ENCODE data around the gene ARMH4.

Gene ARMH4

DNA sequence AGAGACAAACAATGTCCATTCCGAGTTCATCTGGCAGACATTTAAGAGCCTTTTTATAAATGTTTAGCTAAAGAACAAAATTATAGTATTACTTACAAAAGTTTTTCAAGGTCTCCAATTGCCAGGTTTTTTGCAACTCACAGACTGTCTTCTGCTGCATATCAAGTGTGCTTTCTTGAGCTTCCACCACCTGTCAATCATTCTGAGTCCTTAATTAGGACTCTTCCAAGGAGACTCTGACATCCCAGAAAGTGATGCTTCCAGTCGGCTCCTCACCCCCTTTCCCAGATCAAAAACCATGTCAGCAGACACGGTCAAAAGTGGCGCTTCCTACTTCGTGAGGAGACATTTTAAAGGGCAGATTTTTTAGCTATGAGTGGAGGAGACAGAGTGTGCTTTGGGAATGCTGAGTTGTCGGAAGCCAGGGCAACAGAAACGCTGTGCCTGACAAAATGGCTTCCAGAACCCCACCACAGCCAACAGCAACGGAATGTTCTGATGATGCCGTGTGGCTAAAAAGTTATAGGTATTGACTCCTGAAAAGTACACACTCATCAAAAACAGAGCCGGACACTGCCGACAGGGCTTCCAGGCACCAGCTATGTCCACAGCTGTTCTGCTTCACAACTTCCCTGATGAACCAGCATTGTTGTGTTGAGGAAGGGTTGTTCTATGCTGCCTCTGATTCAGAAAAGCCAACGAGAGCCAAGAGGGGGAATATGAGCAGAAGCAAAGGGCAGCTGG, 170.0 kb downstream of the ARMH4 start:
- H3K27ac ChIP-seq = no peak overlapping the region
- DNase-seq (ENCODE audit: low read depth, low spot score) = no peak

DNA sequence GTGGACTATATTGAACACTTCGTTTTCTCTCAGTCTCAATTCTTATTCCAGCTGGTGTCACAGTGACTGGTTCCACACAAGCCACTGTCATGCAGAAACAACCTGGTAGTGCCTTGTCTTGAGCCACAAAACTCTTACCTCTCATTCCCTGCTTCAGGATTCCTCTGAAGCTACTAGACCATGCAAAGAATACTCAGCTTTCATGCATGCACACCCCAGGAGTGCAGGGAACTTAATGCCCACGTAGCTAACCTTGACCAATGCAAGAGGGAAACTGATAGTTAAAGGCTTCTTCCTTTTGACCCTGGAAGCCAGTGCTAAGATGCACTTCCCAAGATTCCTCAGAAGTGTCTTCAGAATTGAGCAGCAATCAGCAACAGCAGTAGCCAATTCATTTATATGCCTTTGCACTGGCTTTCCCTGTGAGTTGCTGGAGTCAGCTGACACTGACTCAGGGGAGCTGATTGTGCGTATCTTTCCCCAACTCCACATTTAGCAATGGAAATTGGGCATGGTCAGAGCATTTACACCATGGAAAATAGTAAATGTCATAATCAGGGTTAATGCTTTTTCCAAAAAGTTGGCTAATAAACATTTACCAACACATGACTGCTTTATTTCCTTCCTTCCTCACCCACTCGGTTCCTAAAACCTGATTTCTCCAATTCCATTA, 172.5 kb downstream of the ARMH4 start:
- no peak for DNase-seq (ENCODE audit: low read depth, low spot score)

DNA sequence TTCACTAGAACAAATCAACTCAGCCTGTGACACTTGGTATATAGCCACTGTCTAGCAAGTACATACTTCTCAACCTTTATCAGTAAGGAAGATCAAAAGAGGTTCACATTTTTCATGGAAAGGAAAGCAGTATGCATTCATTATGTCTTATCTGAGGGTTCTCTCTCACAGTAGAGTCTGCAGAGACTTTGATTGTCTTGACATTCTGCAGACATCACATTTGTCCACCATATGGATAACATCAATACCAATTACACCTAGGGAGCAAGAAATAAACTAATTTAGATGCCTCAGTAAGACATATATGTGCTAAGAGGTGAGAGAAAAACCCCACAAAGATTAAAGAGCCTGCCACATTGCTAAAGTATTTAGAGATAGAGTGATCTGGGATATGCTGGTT, 175.3 kb downstream of the ARMH4 start:
- no peak overlapping the region for H3K27ac ChIP-seq

More for the DNA sequence above, 172.5 kb downstream of the ARMH4 start:
- no peak overlapping the region for H3K27ac ChIP-seq

DNA sequence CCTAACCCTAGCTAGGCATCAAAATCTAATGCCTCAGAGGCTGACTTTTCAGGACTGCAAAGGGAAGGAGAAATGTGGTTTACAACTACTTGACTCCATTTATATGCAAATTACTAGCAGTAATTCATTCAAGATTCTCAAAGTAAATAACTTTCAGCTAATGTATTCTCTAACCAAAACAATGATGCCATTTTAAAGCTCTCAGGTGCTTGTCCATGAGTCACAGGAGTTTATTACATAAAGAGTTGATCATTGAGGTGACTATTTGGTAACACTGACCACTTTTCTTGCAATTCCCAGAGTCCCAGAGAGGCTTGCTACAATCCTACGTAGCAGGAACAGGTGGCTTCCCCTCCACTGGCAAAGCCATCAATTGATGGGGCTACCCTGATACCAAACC, 177.1 kb downstream of the ARMH4 start:
- DNase-seq (ENCODE audit: low read depth, low spot score) = no peak
- H3K27ac ChIP-seq = no peak overlapping the region

More for the DNA sequence above, 175.3 kb downstream of the ARMH4 start:
- no peak for DNase-seq (ENCODE audit: low read depth, low spot score)

DNA sequence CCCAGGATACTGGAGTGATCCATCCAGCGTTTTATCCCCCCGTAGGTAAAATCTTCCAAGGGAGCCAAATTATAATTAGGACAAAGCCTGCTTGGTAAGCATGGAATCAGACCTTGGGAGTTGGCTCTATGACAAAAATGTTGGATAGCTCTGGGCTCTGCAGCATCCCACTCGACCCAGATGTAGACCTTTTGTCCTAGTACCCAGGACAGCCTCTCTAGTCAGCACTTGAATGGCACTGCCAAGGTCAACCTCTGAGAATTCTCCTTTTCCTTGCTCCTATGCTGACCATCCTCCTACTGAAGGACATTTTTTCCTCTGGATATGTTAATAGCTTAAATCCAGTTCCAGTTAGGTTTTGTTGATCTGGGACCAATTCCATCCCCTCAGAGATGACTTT, 181.4 kb downstream of the ARMH4 start:
- no peak for DNase-seq (ENCODE audit: low read depth, low spot score)

DNA sequence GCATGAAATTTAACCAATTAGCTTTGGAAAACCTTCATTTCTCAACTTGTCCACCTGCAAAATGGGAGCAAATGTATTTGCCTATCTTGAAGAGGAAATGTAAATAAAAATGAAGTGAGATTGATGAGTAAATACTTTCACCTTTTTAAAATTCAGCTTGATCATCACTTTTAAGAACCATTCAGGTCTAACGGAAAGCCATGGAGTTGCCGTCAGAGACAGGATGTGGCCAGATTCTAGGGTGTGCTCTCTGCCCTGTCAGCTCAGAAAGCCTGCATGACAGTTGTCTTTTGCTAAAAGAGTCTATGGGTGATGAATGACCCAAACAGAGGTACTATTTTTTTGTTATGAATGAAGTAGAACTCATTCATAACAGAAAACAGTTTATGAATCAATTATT, 181.8 kb downstream of the ARMH4 start:
- no peak for DNase-seq (ENCODE audit: low read depth, low spot score)
- no peak overlapping the region for H3K27ac ChIP-seq

More for the DNA sequence above, 181.4 kb downstream of the ARMH4 start:
- H3K27ac ChIP-seq = no peak overlapping the region

DNA sequence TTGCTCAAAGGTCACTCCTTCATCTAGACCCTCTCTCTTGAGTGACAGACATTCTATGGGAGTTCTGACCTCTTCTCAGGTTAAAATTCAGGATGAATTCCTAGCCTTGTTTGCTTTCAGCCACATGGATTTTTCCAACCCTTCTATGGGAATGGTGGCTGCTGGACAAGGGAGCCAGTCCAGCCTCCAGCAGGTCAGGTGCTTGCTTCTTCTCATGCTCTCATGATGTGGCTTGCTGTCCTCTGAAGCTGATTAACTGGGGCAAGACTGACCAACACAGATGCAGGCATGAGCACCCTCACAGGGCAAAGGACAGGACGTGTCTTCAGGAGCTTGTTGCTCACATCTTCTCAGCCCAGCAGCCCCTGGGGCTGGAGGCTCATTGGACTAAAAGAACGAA, 188.9 kb downstream of the ARMH4 start:
- no peak for DNase-seq (ENCODE audit: low read depth, low spot score)
- H3K27ac ChIP-seq = no peak overlapping the region

DNA sequence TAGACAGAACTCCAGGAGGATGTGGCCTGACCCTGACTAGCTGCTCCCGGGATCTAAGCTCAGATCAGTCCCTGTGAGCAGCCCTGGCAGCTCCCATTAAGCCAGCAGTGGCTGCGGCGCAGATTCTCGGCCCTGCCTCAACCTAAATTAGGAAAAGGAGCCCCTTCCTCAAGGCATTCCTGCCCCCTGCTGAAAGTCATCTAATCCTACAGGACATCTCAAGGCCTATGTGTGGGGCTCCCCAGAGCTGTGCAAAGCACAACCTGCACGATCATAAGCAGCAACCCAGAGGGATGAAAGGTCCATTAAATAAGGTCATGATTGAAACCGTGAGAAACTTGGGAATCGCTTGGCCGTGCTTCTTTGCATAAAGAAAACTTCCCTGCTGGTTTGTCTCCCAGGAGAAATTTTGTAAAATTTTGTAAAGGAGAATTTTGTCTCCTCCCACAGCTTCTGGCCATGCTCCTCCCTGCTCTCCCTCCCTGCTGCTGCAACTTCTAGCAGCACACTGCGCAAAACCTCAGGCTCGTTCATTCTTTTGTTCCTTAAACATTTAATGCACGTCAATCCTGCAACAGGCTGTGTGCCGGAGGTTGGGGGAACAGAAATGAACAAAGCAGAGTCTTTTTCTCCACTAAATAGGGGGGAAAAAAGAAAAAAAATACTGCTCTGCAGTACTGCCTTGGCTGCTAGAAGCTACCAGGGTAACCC, 189.5 kb downstream of the ARMH4 start:
- no peak overlapping the region for H3K27ac ChIP-seq
- DNase-seq (ENCODE audit: low read depth, low spot score) = no peak

DNA sequence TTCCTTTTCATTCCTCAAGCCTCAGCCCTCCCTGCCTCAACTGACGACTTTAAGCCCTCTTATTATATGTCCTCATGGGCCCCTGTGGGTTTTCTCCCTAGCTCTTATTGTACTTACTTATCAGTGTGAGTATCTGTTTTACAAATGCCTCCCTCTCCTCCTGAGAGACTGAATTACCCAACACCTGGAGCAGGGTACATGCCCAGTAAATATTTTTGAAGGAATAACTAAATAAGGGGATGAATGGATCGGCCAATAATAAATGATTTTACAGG, 190.3 kb downstream of the ARMH4 start:
- no peak overlapping the region for H3K27ac ChIP-seq
- no peak for DNase-seq (ENCODE audit: low read depth, low spot score)

DNA sequence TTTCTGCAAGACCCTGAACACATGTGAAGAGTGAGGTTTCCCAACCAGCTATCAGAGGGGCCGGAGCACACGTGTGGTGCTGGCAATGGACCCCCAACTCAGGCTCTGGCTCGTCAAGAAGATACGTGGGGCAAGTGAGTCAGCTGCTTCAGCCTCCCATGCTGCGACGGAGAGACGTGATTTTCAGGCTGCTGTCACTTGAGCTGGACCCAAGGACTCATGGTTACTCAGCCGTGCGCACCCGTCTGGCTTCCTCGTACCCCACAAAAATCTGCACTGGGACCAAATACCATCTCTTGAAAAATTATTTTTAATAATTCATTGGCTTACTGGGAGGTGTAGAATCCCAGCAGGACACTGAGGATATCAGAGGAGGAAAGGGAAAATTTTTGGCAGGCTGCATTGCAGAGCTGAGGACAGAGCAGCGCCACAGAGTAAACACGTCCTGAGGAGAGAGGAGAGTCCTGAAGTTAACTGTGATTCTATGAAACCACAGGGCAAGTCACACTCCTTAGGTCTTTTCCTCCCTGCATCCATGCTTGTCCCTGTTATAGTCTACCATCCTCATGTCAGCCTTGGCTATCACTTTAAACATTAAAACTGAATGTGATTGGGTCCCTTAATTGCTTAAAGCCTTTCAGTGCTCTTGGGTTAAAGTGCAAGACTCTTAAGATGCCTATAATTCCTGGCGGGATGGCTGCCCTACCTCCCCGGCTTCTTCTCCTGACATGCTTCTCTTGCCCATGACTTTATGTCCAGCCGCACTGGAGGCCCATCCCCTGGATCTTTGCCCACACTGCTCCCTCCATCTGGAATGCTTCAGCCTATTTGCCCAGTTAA, 190.8 kb downstream of the ARMH4 start:
- no peak overlapping the region for H3K27ac ChIP-seq
- no peak for DNase-seq (ENCODE audit: low read depth, low spot score)

DNA sequence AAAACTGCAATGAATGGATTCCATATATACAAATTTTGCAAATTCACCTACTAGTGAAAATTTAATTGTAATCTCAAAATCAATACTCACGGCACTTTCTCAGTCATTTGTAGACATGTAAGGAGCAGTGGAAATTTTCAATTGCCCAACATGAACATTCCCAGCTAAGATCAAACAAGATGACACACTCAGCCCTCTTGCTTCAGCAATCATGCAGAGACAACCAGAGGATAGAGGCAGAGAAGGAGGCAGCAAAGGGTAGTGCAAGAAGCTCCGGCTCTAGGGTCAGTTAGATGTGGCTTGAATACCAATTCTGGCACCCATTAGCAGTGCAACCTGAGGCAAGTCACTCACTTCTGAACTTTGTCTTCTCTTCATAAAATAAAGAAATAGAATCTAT, 194.6 kb downstream of the ARMH4 start:
- no peak for DNase-seq (ENCODE audit: low read depth, low spot score)
- H3K27ac ChIP-seq = no peak overlapping the region
